ENCODE measurements around the gene BTBD9. TPM values are rescaled to one million over a fixed set of nuclear protein-coding genes. Genes with fewer than 3 reads are reported as not detected.

Gene BTBD9
- total and polyA plus RNA-seq, 9 of the 15 experiments (the other 6 are each of a cell fraction or from before 2014, with no cell fraction given): 0.08 to 1.6 (median 0.58) TPM

GRCh38 chr6:38336922-38337321 is 302.8 kb downstream of the BTBD9 start (continued):
- TF ChIP-seq, protein P1, sequence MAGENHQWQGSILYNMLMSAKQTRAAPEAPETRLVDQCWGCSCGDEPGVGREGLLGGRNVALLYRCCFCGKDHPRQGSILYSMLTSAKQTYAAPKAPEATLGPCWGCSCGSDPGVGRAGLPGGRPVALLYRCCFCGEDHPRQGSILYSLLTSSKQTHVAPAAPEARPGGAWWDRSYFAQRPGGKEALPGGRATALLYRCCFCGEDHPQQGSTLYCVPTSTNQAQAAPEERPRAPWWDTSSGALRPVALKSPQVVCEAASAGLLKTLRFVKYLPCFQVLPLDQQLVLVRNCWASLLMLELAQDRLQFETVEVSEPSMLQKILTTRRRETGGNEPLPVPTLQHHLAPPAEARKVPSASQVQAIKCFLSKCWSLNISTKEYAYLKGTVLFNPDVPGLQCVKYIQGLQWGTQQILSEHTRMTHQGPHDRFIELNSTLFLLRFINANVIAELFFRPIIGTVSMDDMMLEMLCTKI (IDR thresholded peaks at IDR 0.05; ENCODE audit: partially characterized antibody): no peak
- TF ChIP-seq SIX5 (IDR thresholded peaks at IDR 0.05; ENCODE audit: borderline replicate concordance in 1 of 2, insufficient read depth in 1 of 2, low read depth in 1 of 2, low read length in 2 of 2) (no peak), ZNF263 (CRISPR knock-in tag; IDR thresholded peaks at IDR 0.05; ENCODE audit: borderline replicate concordance) (no peak)

DNA sequence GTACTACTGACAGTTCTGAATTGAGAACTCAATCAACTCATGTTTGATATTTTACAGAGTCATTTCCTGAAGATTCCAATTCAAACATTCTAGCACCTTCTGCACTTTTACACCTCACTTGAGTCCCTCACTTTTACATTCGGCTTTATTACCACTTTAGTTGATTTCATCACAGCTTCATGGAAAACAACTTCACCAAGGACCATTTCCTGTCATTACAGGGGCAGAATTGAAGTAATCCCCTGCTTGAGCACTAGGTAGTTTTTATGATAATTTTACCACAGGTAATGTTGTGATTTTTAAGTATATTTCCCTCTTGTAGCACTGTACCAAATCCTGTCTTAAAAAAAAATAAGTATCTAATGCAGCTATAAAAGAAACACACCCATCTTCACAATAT is 312.9 kb downstream of the BTBD9 start:
- 0% methylated on average over 1 of the region's 1 CpG for WGBS (ENCODE audit: insufficient coverage, low coverage, missing lambda C conversion rate)
- Histone ChIP-seq H3K36me3 (ENCODE audit: control insufficient read depth, insufficient read depth, low read length) (no peaks in the 10 kb centered on the region), H3K27me3 (ENCODE audit: control insufficient read depth in 2 of 2, insufficient read depth in 2 of 2, low read length in 2 of 2) (peaks cover 0 to 6% of the 10 kb centered on the region in 2 experiments; a peak in 3 of 5 replicates), H3K4me2 (ENCODE audit: insufficient read depth, low read length) (no peak overlapping the region), H3K4me3 (no peak overlapping the region), H2AFZ (ENCODE audit: low read depth, low read length) (no peak overlapping the region), H3K79me2 (ENCODE audit: control insufficient read depth, insufficient read depth, low read length) (no peaks in the 10 kb centered on the region), H3K9me3 (replicated peaks; ENCODE audit: control insufficient read depth, insufficient read depth, low read depth, low read length) (no peaks in the 10 kb centered on the region), H3K4me1 (replicated peaks in 1 of 2; ENCODE audit: control insufficient read depth in 2 of 2, insufficient read depth in 2 of 2, low read length in 2 of 2) (no peaks in the 10 kb centered on the region), H3K27ac (ENCODE audit: extremely low read depth, low read depth, low read length) (no peak overlapping the region), H3K9me1 (ENCODE audit: control insufficient read depth, insufficient read depth, low read length) (no peaks in the 10 kb centered on the region), H3K9ac (ENCODE audit: insufficient read depth in 1 of 2, low read depth in 2 of 2, low read length in 2 of 2) (no peak overlapping the region), H4K20me1 (replicated peaks; ENCODE audit: control insufficient read depth, insufficient read depth, low read length) (no peaks in the 10 kb centered on the region; the same call in 1 of the 2 replicates)
- ATAC-seq (no peak), FAIRE-seq (no peak), DNase-seq (ENCODE audit: extremely low read depth in 1 of 4, low spot score in 3 of 4) (no peak)
- ChIA-PET POLR2A (interaction anchor here (0.6 to 0.7 kb wide), 2 partner anchors 49 to 1386 kb away, joined by 4 read pairs; no protein-coding TSS in a partner anchor), CTCF (ENCODE audit: low intra/inter-chr PET ratio) (no interaction called here)
- intact Hi-C loops (cut with micrococcal nuclease): no loop called here
- TF ChIP-seq HES1 (IDR thresholded peaks at IDR 0.05; ENCODE audit: low read depth) (no peak), SRSF7 (optimal IDR thresholded peaks at IDR 0.05; ENCODE audit: low read depth, low read length) (no peak), SP1 (CRISPR knock-in tag; IDR thresholded peaks at IDR 0.05) (no peak), CEBPG (CRISPR knock-in tag; IDR thresholded peaks at IDR 0.05) (no peak), CEBPG (tag; conservative IDR thresholded peaks at IDR 0.05 in 1 of 2, IDR thresholded peaks at IDR 0.05 in 1 of 2) (no peak), IRF9 (tag; IDR thresholded peaks at IDR 0.05) (no peak)
- in situ Hi-C loops (cut with MboI): no loop called here
- BruUV-seq (replicated peaks): no TSS peak
